Neural cell (in vitro differentiated cells): ENCODE data around the gene CAP2.

Source experiments
- EP300 ChIP-seq: fragments of 450-650 bp; conservative IDR thresholded peaks from 2 replicates; pipeline ENCODE4 v1.6.1; 2014; ENCODE audit warnings: antibody characterized with exemption, mild to moderate bottlenecking, moderate library complexity; ENCODE audit not compliant: poor library complexity, severe bottlenecking
- EZH2 ChIP-seq: fragments of 200-600, 300-800 bp; shearing (Covaris generic), sonication (generic); IDR thresholded peaks from 2 replicates; pipeline ENCODE4 v1.6.1; 2014; ENCODE audit warnings: antibody characterized with exemption, low read length, borderline replicate concordance, mild to moderate bottlenecking; ENCODE audit not compliant: insufficient read depth, poor library complexity, severe bottlenecking
- MXI1 ChIP-seq: fragments of 450-650 bp; conservative IDR thresholded peaks from 2 replicates; pipeline ENCODE4 v1.6.1; 2014; ENCODE audit warnings: antibody characterized with exemption, mild to moderate bottlenecking; ENCODE audit not compliant: poor library complexity, severe bottlenecking
- POLR2AphosphoS5 ChIP-seq: IDR thresholded peaks from 2 replicates; pipeline ENCODE4 v1.6.1; 2012
- RAD21 ChIP-seq: fragments of 450-650 bp; conservative IDR thresholded peaks from 2 replicates; pipeline ENCODE4 v1.6.1; 2014; ENCODE audit warnings: antibody characterized with exemption, mild to moderate bottlenecking, moderate library complexity
- SMC3 ChIP-seq: fragments of 450-650 bp; conservative IDR thresholded peaks from 2 replicates; pipeline ENCODE4 v1.6.1; 2014; ENCODE audit warnings: antibody characterized with exemption, mild to moderate bottlenecking, moderate library complexity; ENCODE audit not compliant: poor library complexity
- TAF1 ChIP-seq: IDR thresholded peaks from 2 replicates; pipeline ENCODE4 v1.6.1; 2012; ENCODE audit warnings: low read depth
- TF ChIP-seq, protein P1 (sequence below): fragments of 450-650 bp; IDR thresholded peaks from 2 replicates; pipeline ENCODE4 v1.5.1; 2014; ENCODE audit warnings: antibody characterized with exemption, mild to moderate bottlenecking, moderate library complexity; ENCODE audit not compliant: poor library complexity, severe bottlenecking
- TF ChIP-seq, protein P2 (sequence below): IDR thresholded peaks from 2 replicates; pipeline ENCODE4 v1.6.1; 2012; ENCODE audit warnings: borderline replicate concordance

DNA sequence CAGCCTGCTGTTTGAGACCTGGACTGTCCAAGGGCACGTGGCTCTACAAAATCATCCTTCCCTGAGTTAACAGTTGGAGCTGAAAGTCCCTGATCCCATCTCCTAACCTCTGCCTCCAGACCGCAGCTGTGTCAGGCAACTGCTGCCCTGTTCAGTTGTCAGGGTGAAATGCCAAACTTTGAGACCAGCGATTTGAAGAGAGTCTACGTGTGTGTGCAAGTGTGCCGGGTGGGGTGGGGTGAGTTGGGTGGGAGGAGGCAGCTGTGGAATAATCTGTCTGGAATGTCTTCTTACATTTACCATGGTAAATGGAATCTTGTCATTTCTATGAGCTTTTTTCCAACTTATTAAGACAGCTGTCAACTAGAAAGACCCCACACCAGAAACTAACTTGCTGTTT is 125.7 kb downstream of the CAP2 start:
- TF ChIP-seq, protein P1, sequence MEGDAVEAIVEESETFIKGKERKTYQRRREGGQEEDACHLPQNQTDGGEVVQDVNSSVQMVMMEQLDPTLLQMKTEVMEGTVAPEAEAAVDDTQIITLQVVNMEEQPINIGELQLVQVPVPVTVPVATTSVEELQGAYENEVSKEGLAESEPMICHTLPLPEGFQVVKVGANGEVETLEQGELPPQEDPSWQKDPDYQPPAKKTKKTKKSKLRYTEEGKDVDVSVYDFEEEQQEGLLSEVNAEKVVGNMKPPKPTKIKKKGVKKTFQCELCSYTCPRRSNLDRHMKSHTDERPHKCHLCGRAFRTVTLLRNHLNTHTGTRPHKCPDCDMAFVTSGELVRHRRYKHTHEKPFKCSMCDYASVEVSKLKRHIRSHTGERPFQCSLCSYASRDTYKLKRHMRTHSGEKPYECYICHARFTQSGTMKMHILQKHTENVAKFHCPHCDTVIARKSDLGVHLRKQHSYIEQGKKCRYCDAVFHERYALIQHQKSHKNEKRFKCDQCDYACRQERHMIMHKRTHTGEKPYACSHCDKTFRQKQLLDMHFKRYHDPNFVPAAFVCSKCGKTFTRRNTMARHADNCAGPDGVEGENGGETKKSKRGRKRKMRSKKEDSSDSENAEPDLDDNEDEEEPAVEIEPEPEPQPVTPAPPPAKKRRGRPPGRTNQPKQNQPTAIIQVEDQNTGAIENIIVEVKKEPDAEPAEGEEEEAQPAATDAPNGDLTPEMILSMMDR = no peak
- TF ChIP-seq EP300 = no peak
- TF ChIP-seq EZH2 = no peak
- TF ChIP-seq RAD21 = no peak
- TF ChIP-seq, protein P2, sequence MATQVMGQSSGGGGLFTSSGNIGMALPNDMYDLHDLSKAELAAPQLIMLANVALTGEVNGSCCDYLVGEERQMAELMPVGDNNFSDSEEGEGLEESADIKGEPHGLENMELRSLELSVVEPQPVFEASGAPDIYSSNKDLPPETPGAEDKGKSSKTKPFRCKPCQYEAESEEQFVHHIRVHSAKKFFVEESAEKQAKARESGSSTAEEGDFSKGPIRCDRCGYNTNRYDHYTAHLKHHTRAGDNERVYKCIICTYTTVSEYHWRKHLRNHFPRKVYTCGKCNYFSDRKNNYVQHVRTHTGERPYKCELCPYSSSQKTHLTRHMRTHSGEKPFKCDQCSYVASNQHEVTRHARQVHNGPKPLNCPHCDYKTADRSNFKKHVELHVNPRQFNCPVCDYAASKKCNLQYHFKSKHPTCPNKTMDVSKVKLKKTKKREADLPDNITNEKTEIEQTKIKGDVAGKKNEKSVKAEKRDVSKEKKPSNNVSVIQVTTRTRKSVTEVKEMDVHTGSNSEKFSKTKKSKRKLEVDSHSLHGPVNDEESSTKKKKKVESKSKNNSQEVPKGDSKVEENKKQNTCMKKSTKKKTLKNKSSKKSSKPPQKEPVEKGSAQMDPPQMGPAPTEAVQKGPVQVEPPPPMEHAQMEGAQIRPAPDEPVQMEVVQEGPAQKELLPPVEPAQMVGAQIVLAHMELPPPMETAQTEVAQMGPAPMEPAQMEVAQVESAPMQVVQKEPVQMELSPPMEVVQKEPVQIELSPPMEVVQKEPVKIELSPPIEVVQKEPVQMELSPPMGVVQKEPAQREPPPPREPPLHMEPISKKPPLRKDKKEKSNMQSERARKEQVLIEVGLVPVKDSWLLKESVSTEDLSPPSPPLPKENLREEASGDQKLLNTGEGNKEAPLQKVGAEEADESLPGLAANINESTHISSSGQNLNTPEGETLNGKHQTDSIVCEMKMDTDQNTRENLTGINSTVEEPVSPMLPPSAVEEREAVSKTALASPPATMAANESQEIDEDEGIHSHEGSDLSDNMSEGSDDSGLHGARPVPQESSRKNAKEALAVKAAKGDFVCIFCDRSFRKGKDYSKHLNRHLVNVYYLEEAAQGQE = no peak
- TF ChIP-seq MXI1 = no peak
- no peak for TF ChIP-seq TAF1
- TF ChIP-seq POLR2AphosphoS5 = no peak
- TF ChIP-seq SMC3 = no peak
